SJSA1 (cell line): ENCODE data around the gene PAQR3. TPM values are rescaled to one million over a fixed set of nuclear protein-coding genes. Genes with fewer than 3 reads are reported as not detected.
"Not testable (repeated sequence)": the region's sequence is repeated elsewhere in the genome, so short reads cannot be mapped to it uniquely, and the experiment has no call there.

Experiments
- DNase-seq, 2 experiments: peaks; one replicate each; pipeline ENCODE4 v3.0.0-alpha.2; 2015 to 2020; ENCODE audit warnings: low spot score in 2 of 2, low read depth in 1 of 2
- H3K27ac ChIP-seq: fragments of 250-450 bp; sonication (Bioruptor Pico); 2 replicates; pipeline ENCODE4 v1.5.1; 2020; ENCODE audit warnings: mild to moderate bottlenecking, moderate library complexity
- H3K27me3 ChIP-seq: fragments of 250-450 bp; sonication (Bioruptor Pico); replicated peaks from 2 replicates; pipeline ENCODE4 v1.5.1; 2020; ENCODE audit warnings: mild to moderate bottlenecking, moderate library complexity
- H3K36me3 ChIP-seq: fragments of 250-450 bp; sonication (Bioruptor Pico); 2 replicates; pipeline ENCODE4 v1.5.1; 2020; ENCODE audit warnings: mild to moderate bottlenecking
- H3K4me1 ChIP-seq: fragments of 250-450 bp; sonication (Bioruptor Pico); replicated peaks from 2 replicates; pipeline ENCODE4 v1.6.1; 2021; ENCODE audit warnings: mild to moderate bottlenecking
- H3K4me3 ChIP-seq: fragments of 250-450 bp; sonication (Bioruptor Pico); 2 replicates; pipeline ENCODE4 v1.5.1; 2020; ENCODE audit warnings: mild to moderate bottlenecking
- H3K9me3 ChIP-seq: fragments of 250-450 bp; sonication (Bioruptor Pico); replicated peaks from 2 replicates; pipeline ENCODE4 v1.5.1; 2020; ENCODE audit warnings: mild to moderate bottlenecking
- total RNA-seq: library from RNA; depleted of rRNA; stranded (reverse); fragments of >200 nt; shearing (Covaris generic); gene quantifications from 2 replicates; pipeline ENCODE4 v1.2.3, GENCODE V29; 2014

PAQR3 gene
- total RNA-seq, 1 experiment from 2014 or later, result 37.2 TPM

DNA sequence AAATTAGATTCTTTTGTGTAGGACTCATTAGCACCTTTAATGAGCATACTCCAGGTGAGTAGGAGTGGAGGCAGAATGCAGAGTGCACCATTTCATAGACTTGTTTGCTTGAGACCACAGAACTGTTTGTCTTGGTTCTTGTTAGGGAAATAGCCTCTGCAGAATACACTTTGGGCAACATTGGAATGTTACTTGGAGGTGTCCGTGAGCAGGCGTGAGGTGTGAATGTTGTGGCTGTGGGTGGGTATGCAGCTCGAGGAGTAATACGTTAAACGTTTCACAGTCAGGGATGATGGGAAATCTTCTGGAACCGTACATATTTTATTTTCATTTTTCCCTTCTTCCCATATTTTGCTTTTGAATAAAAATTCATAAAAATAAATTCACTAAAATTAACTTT, 31.6 kb downstream of the PAQR3 start:
- H3K4me3 ChIP-seq, result no peak overlapping the region
- H3K4me1 ChIP-seq, result no peaks in the 10 kb centered on the region
- no peaks in the 10 kb centered on the region for H3K9me3 ChIP-seq
- no peak overlapping the region for H3K27ac ChIP-seq
- H3K36me3 ChIP-seq, result peaks cover 4% of the 10 kb centered on the region; the same call in 1 of the 2 replicates
- DNase-seq, result no peak
- no peaks in the 10 kb centered on the region for H3K27me3 ChIP-seq

DNA sequence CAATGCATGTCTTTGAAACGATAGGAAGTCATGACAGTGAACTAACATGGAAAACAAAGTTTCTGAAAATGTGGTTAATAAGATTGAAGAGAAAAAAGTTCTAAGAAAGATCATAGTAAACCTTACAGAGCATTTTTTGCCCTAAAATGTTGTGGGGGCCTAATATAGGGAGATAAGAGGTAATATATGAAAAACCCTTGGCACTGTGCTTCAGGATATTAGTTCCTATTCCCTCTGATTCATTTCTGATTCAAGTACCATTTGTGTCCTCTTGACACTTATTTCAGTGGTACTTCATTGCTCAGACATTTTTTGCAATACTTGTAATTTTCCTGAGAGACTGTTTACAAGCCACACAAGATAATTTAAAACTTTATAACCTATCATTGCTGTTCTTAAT, 35.1 kb downstream of the PAQR3 start:
- no peak for DNase-seq
- no peak overlapping the region for H3K4me3 ChIP-seq
- no peak overlapping the region for H3K27ac ChIP-seq
- no peaks in the 10 kb centered on the region for H3K36me3 ChIP-seq
- H3K4me1 ChIP-seq, result no peaks in the 10 kb centered on the region
- H3K9me3 ChIP-seq, result no peaks in the 10 kb centered on the region
- H3K27me3 ChIP-seq, result no peaks in the 10 kb centered on the region

DNA sequence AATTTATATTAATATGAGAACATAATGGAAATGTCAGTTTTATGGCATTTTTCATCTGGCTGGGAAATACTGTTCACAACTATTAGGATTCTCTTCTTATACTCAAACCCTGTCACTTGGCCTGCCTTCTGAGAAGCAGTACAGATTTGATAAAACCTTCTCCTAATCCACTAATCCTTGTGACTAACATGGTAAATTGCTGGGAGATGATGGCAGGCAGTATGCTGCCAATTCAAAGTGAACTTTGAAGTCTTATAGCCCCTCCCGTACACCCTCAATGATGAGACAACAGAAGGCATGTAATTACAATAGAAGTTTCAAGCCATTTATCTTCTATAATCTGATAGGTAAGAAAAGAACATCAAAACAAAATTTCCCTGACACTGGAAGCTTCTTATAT, 36.9 kb downstream of the PAQR3 start:
- Histone ChIP-seq H3K4me3 (no peak overlapping the region), H3K4me1 (no peaks in the 10 kb centered on the region), H3K27me3 (no peaks in the 10 kb centered on the region), H3K36me3 (no peaks in the 10 kb centered on the region), H3K27ac (no peak overlapping the region), H3K9me3 (no peaks in the 10 kb centered on the region)
- no peak for DNase-seq

DNA sequence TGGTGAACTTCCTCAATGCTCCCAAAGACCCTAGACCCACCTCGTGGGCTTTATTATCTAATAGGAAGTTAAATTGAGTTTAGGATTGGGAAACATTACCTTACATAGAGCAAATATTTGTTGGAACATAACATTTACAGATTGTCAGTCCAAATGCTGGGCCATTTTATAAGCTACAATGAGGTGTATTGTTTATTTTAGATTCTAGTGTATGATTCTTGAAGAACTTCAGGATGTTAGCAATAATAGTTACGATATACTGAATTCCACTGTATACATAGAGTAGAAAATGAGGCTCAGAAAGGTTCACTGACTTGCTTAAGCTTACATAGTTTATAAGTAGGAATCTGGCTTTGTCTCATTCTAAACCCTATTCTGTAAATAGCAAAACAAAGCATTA, 37.4 kb downstream of the PAQR3 start:
- no peak for DNase-seq
- Histone ChIP-seq H3K27ac (no peak overlapping the region), H3K36me3 (no peaks in the 10 kb centered on the region), H3K4me1 (no peaks in the 10 kb centered on the region), H3K4me3 (no peak overlapping the region), H3K9me3 (no peaks in the 10 kb centered on the region), H3K27me3 (no peaks in the 10 kb centered on the region)

DNA sequence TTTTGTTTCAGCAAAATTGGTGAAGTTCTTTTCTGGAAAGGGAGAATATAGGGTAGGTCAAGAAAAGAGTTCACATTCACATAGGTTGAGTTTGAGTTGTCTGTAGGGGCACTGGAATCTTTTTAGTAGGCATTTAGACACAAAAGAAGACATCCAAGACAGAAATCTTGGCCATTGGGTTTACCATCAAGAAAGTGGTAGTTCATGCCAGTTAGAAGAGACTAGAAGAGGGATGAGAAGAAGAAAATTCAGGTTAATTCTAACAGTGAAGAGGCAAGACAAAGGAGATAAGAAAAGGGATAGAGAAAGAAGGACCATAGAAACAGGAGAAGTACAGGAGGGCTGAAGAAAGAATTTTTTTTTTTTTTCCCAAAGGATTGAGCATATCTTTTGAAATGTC, 39.9 kb downstream of the PAQR3 start:
- Histone ChIP-seq H3K4me1 (no peaks in the 10 kb centered on the region), H3K4me3 (no peak overlapping the region), H3K27me3 (no peaks in the 10 kb centered on the region), H3K36me3 (peaks cover 7% of the 10 kb centered on the region), H3K9me3 (no peaks in the 10 kb centered on the region), H3K27ac (no peak overlapping the region)
- DNase-seq, result no peak

DNA sequence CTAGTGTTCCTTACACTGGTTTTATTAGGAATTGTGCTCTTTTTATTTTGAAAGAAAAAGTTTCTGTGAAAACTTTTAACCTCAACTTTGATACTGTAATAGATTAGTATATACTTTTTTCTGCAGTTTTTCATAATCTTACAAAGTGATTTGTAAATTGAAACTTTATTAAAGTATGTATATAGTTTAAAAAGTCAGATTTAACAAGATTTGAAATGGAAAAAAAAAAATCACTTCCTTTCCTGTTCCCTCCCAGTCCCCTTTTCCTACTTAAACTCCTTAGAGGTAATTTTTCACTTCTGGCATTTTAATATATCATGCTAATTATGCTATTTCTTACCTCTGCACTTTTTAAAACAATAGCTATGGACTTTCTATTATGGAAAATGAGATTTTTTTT, 49.3 kb downstream of the PAQR3 start:
- H3K27me3 ChIP-seq, result no peaks in the 10 kb centered on the region
- peaks cover 31% of the 10 kb centered on the region for H3K36me3 ChIP-seq
- no peak overlapping the region for H3K4me3 ChIP-seq
- H3K27ac ChIP-seq, result no peak overlapping the region
- no peaks in the 10 kb centered on the region for H3K9me3 ChIP-seq
- no peak for DNase-seq
- no peaks in the 10 kb centered on the region for H3K4me1 ChIP-seq

DNA sequence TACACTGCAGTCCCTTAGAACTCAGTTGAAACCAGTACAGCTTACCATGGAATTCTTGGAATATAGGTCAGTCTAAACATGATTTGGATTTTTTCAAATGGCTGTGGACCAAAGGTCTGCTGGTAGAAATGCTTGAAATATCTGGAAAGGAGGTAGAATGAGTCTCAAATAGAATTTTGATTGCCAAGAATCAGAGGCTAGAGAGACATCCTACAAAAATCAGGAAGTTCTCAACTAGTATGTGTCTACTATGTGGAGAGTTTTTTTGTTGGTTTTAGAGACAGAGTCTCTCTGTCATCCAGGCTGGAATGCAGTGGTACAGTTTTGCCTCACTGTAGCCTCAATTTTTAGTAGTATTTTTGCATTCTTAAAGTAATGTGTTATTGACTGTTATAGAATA, 53.6 kb downstream of the PAQR3 start:
- Histone ChIP-seq H3K27ac (no peak overlapping the region), H3K36me3 (peaks cover 9% of the 10 kb centered on the region), H3K4me3 (no peak overlapping the region), H3K27me3 (no peaks in the 10 kb centered on the region), H3K4me1 (no peaks in the 10 kb centered on the region), H3K9me3 (no peaks in the 10 kb centered on the region)
- DNase-seq, result no peak

DNA sequence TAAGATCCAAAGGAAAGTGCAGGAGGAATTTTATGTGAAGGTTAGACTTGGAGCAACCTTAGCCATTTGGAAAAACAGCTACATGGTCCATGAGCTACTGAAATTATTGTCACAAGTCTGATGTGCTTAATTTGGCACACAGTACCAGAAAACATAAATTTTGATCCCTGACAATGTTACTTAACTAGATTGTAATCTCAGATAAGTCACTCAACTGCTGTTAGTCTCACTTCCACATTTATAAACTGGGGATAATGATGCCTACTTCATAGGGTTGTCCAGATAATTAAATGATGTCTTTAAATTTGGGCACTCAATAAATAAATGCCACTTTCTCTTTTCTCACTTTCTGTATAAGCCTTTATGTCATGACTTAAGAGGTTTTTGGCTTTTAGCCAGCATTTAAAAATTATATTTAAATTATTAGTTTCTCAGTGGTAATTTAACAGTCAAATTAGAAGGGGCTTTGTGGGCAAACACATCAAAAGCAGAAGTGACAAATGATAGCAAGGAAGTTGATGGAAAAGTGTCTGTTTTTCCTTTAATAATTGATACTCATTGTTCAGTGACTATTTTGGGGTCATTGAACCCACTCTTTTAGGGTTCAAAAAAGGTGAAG, 58.3 kb downstream of the PAQR3 start:
- H3K27ac ChIP-seq, result no peak overlapping the region
- DNase-seq, result no peak
- H3K36me3 ChIP-seq, result peaks cover 22% of the 10 kb centered on the region
- H3K4me3 ChIP-seq, result no peak overlapping the region
- H3K4me1 ChIP-seq, result no peaks in the 10 kb centered on the region
- H3K9me3 ChIP-seq, result no peaks in the 10 kb centered on the region
- no peaks in the 10 kb centered on the region for H3K27me3 ChIP-seq

DNA sequence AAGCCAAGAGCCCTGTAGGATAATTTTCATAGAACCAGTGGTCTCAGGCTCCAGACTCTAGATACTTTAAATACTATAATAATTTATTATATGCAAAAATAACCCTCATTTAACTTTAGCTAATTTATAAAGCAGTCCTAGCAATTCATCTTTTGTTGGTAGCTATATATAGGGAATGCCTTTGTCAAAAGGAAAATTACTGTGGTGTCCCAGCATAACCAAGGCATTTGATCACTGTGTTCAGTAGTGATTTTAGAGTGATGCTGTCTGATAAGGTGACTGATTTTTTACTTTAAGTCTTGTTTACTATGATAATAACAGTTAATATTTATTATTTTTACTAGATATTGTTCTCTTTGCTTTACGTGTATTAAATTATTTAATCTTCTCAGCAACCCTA, 61.2 kb downstream of the PAQR3 start:
- Histone ChIP-seq H3K4me3 (no peak overlapping the region), H3K9me3 (no peaks in the 10 kb centered on the region), H3K27me3 (no peaks in the 10 kb centered on the region), H3K27ac (no peak overlapping the region), H3K36me3 (peaks cover 39% of the 10 kb centered on the region), H3K4me1 (no peaks in the 10 kb centered on the region)
- no peak for DNase-seq

DNA sequence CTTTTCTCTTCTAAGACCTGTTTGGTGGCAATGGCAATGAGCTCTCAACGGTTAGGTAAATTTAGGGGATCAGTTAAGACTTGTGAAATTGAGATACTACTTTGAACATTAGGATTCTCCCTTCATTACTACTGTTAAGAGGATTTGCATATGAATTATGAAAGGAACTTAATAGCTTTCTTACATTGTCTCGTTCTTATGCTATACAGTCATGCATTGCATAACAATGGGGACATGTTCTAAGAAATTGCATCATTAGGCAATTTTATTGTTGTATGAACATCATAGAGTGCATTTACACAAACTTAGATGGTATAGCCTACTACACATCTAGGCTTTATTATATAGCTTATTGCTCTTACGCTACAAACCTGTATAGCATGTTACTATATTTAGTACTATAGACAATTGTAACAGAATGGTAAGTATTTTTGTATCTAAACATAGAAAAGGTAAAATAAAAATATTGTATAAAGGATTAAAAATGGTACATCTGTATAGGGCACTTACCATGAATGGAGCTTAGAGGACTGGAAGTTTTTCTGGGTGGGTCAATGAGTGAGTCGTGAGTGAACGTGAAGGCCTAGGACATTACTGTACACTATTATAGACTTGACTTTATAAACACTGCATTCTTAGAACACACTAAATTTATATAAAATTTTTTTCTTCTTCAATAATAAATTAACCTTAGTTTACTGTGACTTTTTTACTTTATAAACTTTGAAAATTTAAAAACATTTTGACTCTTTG, 62.5 kb downstream of the PAQR3 start:
- no peak overlapping the region for H3K4me3 ChIP-seq

DNA sequence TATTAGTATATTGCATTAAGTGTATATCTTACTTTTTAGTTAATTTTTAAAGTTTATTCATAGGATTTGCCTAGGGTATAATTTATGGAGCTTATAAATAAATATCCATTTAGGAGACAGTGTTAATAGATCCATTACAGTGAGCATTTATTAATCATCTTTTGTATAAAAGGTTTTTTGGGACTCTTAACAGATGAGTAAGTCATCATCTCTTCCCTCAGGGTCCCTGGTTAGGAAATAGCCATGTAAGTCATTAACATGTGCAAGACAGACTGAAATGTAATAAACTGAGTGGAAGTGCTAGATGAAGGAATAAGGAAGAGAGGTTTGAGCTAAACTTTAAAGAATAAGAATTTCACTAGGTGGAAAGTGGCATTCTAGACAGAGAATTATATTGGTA, 69.2 kb downstream of the PAQR3 start:
- H3K27ac ChIP-seq, result no peak overlapping the region
- H3K4me3 ChIP-seq, result no peak overlapping the region
- H3K27me3 ChIP-seq, result no peaks in the 10 kb centered on the region
- peaks cover 69% of the 10 kb centered on the region for H3K36me3 ChIP-seq
- no peak for DNase-seq
- H3K9me3 ChIP-seq, result no peaks in the 10 kb centered on the region
- H3K4me1 ChIP-seq, result no peaks in the 10 kb centered on the region

More for the DNA sequence above, 62.5 kb downstream of the PAQR3 start:
- Histone ChIP-seq H3K27ac (no peak overlapping the region), H3K9me3 (no peaks in the 10 kb centered on the region), H3K36me3 (peaks cover 49% of the 10 kb centered on the region), H3K4me1 (no peaks in the 10 kb centered on the region), H3K27me3 (no peaks in the 10 kb centered on the region)
- DNase-seq, result no peak

DNA sequence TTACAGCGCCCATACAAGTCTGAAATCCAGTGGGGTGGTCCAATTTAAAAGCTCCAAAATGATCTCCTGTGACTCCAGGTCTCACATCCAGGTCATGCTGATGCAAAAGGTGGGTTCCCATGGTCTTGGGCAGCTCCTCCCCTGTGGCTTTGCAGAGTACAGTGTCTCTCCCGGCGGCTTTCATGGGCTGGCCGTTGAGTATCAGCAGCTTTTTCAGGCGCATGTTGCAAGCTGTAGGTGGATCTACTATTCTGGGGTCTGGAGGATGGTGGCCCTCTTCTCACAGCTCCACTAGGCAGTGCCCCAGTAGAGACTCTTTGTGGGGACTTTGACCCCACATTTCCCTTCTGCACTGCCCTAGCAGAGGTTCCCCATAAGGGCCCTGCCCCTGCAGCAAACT, 70.5 kb downstream of the PAQR3 start:
- DNase-seq, H3K4me3 ChIP-seq, H3K27me3 ChIP-seq, H3K27ac ChIP-seq, H3K4me1 ChIP-seq, H3K9me3 ChIP-seq: not testable (repeated sequence)
- peaks cover 61% of the 10 kb centered on the region for H3K36me3 ChIP-seq

DNA sequence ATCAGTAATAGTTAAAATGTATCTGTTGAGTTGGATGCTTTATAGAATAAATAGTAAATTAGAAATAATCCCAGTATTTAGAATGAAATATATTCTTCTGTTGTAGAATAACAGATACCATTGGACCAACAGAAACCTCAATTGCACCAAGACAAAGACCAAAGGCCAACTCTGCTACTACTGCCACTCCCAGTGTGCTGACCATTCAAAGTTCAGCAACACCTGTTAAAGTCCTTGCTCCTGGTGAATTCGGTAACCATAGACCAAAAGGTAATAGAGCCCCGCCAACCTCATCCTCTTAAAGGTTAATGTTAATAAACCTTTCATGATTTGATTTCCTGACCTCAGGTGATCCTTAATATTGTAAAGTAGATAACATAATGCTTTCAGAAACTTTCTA, 73.8 kb downstream of the PAQR3 start:
- H3K27me3 ChIP-seq, result no peaks in the 10 kb centered on the region
- no peaks in the 10 kb centered on the region for H3K9me3 ChIP-seq
- no peak for DNase-seq
- no peak overlapping the region for H3K4me3 ChIP-seq
- H3K36me3 ChIP-seq, result peaks cover 45% of the 10 kb centered on the region
- H3K27ac ChIP-seq, result no peak overlapping the region
- H3K4me1 ChIP-seq, result 0 out of 2 replicates have a peak, but pooled peaks cover under 1% of the 10 kb centered on the region

DNA sequence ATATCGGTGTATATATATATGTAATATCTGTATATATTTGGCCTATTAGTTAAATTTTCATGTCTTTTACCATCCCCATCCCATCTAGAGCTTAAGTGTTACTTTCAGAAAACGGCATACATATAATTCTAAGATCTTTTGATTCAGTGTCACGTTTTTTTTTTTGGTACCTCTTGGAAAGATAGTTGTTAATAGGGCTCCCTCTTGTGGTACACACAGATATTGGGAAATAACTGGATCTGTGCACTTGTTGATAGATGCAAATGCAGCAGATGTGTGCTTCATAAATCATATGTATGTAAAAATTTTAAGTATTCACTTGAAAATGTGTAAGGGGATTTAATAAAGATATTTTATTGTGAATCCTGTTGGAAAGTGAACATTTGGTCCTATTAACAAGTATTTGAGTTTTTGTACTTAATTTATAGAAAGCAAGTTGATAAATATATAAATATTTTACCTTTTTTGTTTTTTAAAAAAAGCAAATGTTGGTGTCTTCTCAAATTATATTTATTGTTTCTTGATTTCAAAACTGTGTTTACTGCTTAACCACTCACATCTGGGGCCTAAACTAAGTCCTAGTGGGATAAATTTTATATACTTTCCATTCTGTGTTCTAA, 74.7 kb downstream of the PAQR3 start:
- Histone ChIP-seq H3K4me1 (0 out of 2 replicates have a peak, but pooled peaks cover 4% of the 10 kb centered on the region), H3K27me3 (no peaks in the 10 kb centered on the region), H3K9me3 (no peaks in the 10 kb centered on the region), H3K36me3 (peaks cover 52% of the 10 kb centered on the region), H3K4me3 (no peak overlapping the region), H3K27ac (no peak overlapping the region)
- DNase-seq, result peak in 1 of 2 experiments; percentile 58
